Omental fat pad (tissue), 4 donors: ENCODE data around the gene TASOR2. TPM values are rescaled to one million over a fixed set of nuclear protein-coding genes. Genes with fewer than 3 reads are reported as not detected.

Experiments used
- ATAC-seq: fragments of 150-250 bp; one replicate; pipeline ENCODE4 v1.9.1; 2016; ENCODE audit warnings: mild to moderate bottlenecking, moderate library complexity; ENCODE audit not compliant: low FRiP score
- DNase-seq: peaks from one replicate; pipeline ENCODE4 v3.0.0-alpha.2; 2019; ENCODE audit warnings: low spot score
- CTCF ChIP-seq, 3 donors: fragments of 450-650 bp; IDR thresholded peaks; one replicate each; pipeline ENCODE4 v1.5.1; 2016 to 2017; ENCODE audit warnings: antibody characterized with exemption in 3 of 3, mild to moderate bottlenecking in 3 of 3, moderate library complexity in 2 of 3
- total RNA-seq, 4 donors: library from RNA; depleted of rRNA; stranded (reverse); fragments of >200 nt; gene quantifications; one replicate each; pipeline ENCODE4 v1.1.0, GENCODE V29; 2016

TASOR2 gene
- total RNA-seq, 4 donors from 2014 or later: 54.5 to 185 (median 81.9) TPM

GRCh38 chr10:5656737-5657579, 27.7 kb upstream of the TASOR2 start:
- DNase-seq (no peak), ATAC-seq (no peak)
- no peak for TF ChIP-seq CTCF (IDR thresholded peaks at IDR 0.05)

- no peak for DNase-seq
- no peak for TF ChIP-seq CTCF (IDR thresholded peaks at IDR 0.05)
- no peak for ATAC-seq
Measured at GRCh38 chr10:5658871-5659618, 25.6 kb upstream of the TASOR2 start.

- TF ChIP-seq CTCF (IDR thresholded peaks at IDR 0.05): no peak
- ATAC-seq: peak; percentile 65
- DNase-seq: no peak
Measured at GRCh38 chr10:5659702-5660528, 24.7 kb upstream of the TASOR2 start.

GRCh38 chr10:5661043-5661442, 23.6 kb upstream of the TASOR2 start:
- DNase-seq: no peak
- no peak for ATAC-seq
- no peak for TF ChIP-seq CTCF (IDR thresholded peaks at IDR 0.05)

- no peak for TF ChIP-seq CTCF (IDR thresholded peaks at IDR 0.05)
- ATAC-seq: no peak
- DNase-seq: no peak
Measured at GRCh38 chr10:5662708-5663579, 21.7 kb upstream of the TASOR2 start.
